HG03135 (cell line): ENCODE data around the gene SRP68.
"Not testable (repeated sequence)": the region's sequence is repeated elsewhere in the genome, so short reads cannot be mapped to it uniquely, and the experiment has no call there.

Experiments
- ATAC-seq: cut with Tn5 transposase; IDR thresholded peaks from one replicate; pipeline ENCODE4 v1.9.1; 2021; ENCODE audit warnings: mild to moderate bottlenecking, moderate library complexity; ENCODE audit not compliant: unreplicated experiment

The SRP68 gene

GRCh38 chr17:76090517-76091129 is 18.3 kb upstream of the SRP68 start:
- no peak for ATAC-seq

DNA sequence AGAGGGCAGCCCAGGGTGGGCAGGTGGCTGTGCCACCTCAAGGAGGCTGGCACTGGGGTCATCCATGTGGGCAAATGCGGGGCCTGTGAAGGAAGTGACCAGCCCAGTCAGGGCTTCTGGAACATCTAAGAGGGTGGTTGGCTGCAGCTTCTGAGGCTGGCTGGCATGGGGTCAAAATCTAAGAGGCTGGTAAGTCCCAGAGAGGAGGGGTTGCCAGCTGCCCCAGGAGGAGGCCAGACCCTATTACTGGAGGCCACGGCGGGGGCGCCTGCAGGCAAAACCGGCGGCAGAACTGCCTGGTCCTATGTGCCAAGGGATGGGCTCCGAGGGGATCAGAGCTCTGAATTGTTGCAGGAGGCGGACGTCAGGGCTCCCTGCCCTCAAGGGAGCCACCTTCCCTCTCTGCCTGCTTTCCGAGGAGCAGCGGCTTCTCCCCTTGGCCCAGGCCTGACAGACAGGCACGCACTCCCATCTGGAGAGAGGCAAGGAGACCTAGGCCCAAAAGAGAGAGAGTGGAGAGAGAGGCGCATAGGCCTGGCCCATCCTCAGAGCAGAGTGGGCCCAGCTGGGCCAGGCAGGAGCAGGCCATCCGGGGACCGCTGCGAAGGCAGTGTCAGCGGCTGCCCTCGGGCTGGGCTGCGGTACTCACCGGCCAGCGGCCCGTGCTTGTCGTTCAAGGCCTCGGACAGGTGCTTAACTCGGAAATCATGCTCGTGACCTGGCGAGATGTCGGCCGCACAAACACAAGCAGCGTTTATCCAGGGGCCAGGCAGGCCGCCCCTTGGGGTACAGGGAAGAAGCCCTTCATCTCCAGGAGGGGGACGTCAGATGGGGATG is 17.6 kb upstream of the SRP68 start:
- ATAC-seq = no peak

GRCh38 chr17:76088868-76089576 is 16.7 kb upstream of the SRP68 start:
- ATAC-seq = no peak

DNA sequence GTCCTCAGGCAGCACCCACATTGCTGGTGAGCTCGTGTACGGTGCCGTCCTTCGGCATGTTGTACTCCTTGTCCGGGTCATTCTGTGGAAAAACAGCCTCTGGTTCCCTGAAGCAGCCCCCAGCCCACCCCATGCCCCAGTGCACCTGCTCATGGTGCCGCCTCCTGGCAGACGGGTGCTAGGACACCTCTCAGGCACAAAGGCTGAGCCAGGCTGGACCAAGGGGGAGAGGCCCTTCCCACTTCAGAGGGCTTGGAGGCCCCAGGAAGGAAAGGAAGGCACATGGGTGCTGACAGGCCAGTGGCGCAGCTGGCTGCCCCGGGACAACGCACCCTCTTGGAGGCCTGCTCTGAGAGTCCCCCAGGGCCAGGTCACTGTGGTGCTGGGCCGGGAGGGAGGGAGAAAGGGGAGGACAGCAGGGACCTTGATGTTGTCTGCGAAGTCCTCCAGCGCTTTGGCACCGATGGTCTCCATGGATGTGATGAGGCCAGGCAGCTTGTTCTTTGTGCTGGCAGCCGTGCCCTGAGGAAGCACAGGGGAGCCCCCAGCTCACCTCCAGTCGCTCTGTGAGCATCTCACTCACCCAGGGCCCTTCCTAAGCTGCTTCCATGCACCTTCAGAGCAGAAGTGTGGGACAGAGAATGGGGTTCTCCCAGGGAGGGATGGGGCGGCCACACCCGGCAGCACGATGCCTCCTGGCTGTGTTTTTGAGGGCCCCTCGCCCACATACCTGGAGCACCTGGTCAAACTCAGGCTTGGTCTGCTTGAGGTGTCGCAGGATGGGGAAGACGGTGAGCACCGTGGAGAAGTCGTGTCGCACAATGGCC is 15.9 kb upstream of the SRP68 start:
- ATAC-seq = no peak

DNA sequence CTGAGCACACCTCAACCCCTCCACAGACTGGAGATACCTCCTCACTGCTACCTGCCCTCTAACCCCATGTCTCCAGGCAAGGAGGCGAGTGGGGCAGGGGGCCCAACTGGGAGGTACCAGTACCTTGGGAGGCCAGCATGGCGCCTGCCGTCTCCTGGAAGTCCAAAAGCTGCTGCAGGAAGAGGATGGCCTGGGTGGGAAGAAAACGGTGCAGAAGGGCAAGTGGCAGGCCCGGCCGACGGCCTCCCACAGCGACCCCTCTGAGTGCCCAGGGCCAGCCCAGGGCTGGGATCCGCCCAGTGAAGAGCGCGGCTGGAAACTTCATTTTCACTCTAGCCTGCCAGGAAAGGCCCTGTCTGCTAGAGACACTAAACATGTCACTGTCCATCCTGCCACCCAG is 15.2 kb upstream of the SRP68 start:
- ATAC-seq = no peak

GRCh38 chr17:76086384-76086783 is 14.1 kb upstream of the SRP68 start:
- ATAC-seq = no peak

GRCh38 chr17:76085731-76086366 is 13.5 kb upstream of the SRP68 start:
- no peak for ATAC-seq

DNA sequence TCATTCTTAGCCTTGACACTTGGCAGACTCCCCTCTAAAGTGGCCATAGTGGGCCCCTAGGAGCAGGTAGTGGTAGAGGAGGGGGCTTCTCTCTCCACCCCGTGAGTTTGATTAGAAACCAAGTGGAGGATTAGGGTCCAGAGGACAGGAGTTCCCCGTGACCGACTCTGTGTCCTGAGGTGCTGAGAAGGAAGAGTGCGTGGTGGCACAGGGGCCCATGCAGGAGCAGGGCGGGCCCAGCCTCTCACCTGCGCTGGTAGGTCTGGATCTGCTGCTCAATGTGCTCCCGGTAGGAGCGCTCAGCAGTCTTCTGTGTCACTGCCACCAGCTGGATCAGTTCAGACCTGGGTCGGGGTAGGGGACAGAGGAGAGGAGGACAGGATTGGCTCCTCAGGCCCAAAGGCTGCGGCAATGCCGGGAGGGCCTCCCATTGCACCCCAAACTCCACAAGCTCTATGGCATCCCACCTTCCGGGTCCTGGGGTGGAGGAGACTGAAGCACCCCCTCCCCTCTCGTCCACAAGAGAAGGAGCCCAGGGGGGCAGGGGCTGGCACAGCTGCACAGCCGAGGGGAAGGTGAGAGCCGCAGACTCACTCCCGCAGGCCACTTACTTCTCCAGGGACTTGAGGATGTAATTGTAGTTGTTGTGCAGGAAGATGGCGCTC is 12.9 kb upstream of the SRP68 start:
- no peak for ATAC-seq

- ATAC-seq = no peak
Measured at GRCh38 chr17:76083536-76084182, 11.3 kb upstream of the SRP68 start.

DNA sequence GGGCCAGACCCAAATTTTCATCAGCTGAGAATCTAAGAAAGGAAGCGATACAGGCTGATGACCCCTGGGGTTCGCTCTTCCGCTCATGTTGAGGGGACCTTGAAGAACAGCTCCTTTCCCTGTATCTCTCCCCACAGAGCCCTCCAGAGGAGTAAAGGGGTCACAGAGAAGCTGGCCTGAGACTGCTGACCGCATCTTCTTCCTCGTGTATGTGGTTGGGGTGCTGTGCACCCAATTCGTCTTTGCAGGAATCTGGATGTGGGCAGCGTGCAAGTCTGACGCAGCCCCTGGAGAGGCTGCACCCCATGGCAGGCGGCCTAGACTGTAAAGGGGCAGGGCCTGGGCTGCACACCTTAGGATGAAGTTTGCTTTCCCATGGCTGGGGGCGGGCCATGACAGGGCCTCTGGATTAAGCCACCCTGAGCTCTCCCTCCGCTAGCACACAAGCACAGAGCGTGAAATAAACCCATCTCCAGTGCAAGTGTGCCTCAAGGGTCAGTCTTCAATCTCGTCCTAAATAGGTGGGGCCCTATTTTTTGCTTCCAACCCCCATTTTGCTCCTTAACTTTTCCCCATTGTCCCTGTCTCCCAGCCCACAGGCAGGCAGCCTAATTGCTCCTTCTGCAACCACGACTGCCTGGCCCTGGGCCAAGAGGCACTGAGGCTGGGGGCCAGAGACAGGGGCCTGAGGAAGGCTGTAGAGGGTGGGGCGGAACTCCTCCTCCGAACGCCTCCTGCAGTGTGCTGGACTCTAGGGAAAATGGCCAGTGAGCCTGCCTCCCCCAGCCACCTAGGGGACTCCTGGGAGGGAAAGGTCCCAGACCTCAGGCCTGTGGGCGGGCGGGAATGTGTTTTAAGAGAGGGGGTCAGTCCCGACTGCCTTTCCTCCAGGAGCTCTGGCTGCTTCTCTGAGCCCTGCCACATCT is 10.3 kb upstream of the SRP68 start:
- ATAC-seq = no peak

DNA sequence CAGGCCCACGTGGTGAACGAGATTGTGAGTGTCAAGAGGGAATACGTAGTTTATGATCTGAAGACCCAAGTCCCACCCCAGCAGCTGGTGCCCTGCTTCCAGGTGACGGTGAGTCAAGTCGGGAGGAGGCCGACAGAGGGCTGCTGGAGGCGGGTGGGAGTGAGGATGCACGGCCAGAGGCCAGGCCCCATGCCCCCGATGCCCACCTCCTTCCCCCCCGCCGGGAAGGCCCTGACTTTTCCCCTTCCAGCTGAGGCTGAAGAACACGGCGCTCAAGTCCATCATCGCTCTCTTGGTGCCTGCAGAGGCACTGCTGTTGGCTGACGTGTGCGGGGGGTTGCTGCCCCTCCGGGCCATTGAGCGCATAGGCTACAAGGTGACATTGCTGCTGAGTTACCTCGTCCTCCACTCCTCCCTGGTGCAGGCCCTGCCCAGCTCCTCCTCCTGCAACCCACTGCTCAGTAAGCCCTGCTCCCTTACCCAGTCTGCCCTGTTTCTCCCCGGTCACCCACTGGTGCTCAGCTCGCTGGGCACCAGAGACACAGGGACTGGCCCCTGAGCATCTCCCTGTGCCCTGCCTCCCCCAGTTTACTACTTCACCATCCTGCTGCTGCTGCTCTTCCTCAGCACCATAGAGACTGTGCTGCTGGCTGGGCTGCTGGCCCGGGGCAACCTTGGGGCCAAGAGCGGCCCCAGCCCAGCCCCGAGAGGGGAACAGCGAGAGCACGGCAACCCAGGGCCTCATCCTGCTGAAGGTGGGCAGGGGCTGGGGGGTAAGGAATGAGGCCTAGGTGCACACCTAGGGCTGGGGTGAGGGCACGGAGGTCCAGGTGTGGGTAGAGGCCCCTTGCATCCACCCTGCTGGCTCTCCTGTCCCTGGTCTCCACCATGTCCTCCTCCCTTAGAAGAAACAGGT is 9.2 kb upstream of the SRP68 start:
- ATAC-seq = no peak

- ATAC-seq = no peak
Measured at GRCh38 chr17:76080768-76081287, 8.5 kb upstream of the SRP68 start.

DNA sequence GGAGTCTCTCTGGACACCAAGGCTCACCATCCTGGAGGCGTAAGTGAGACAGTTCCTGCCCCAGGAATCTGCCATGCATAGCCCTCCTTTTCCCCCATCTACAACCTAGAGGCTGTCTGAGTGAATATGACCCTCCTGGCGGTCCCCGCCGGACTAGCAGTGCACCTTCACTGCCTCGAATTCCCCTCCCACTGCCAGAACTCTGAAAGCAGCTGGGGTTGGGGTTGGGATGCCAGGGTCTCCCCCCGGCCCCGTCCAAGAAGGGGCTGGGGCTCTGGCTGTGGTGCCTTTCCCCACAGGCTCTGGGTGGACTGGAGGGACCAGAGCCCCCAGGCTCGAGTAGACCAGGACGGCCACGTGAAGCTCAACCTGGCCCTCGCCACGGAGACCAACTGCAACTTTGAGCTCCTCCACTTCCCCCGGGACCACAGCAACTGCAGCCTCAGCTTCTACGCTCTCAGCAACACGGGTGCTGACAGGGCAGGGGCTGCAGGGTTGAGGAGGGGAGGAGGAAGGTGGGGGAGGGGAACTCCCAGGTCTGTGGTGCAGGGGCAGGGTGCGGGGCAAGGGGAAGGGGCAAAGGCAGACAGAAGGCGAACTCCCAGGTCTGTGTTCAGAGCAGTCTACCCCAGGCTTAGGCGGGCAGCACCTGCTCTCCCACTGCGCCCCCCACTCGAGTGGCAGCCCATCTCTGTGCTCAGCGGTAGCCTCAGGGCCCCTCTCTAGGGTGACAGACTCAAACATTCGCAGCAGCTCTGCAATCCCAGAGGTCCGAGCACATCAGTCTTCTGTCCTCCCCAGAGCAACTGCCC is 7.8 kb upstream of the SRP68 start:
- ATAC-seq = no peak

- no peak for ATAC-seq
Measured at GRCh38 chr17:76079535-76079955, 7.2 kb upstream of the SRP68 start.

DNA sequence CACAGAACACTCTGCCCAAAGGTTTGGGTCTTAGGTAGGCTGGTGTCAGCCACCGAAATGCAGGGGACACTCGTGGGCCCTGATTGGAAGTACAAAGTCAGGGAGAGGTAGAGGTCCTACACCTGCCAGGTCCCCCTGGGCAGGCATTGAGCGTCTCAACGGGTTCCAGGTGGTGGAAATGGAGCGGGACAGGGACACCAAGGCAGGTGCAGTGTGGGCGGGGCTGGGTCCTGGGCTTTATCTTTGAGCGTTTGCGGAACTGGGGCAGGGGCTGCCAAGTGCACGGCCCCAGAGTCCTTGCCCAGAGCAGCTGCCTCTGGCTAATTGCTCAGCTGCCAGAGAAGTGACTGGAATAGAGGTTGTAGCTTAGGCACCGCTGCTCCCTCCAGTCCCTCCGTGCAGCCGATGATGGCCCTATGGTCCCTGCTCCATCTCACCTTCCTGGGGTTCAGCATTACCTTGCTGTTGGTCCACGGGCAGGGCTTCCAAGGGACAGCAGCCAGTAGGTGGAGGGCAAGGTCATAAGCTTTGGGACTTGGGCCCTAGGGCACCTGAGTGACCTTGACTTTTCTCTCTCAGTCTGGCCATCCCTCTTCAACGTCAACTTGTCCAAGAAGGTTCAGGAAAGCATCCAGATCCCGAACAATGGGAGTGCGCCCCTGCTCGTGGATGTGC is 6.7 kb upstream of the SRP68 start, which contains the start of gene ZACN:
ZACN (plus strand) TSS at position 323 of the 675 bp plus-strand sequence; CDS start at position 406, 83 bp downstream.
- ATAC-seq = no peak

GRCh38 chr17:76078370-76078769 is 6.1 kb upstream of the SRP68 start:
- not testable (repeated sequence) for ATAC-seq
